Glomerular endothelial cell (primary cell): ENCODE results near the gene TRAPPC12. TPM values are rescaled to one million over a fixed set of nuclear protein-coding genes. Genes with fewer than 3 reads are reported as not detected.

Source experiments
- DNase-seq: peaks from one replicate; pipeline ENCODE4 v3.0.0-alpha.2; 2011; ENCODE audit warnings: low read depth, low spot score; ENCODE audit errors: extremely low read depth
- total RNA-seq: library from RNA; depleted of rRNA; stranded (reverse); fragments of >200 nt; gene quantifications from 2 replicates; pipeline ENCODE4 v1.2.3, GENCODE V29; 2015

Gene TRAPPC12
- total RNA-seq, 1 donor from 2014 or later, result 76.0 TPM

DNA sequence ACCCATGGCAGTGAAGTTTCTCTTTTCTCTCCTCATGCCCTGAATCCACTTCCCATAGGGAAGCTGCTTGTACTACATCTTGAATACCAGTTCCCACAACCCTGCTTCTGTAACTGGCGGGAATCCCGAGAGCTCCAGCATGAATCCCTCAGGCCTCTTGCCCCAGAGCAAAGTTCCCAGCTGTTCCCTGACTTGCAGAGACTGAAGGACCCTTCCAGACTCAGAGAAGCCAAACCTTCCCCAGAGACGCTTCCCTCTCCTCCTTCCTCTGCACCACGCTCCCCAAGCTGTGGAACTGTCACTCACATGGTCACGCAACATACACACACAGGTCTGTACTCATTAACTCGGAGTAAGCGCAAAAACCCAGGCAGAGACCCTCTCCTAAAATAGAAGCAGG lies 26.4 kb downstream of the TRAPPC12 start:
- DNase-seq, result no peak

DNA sequence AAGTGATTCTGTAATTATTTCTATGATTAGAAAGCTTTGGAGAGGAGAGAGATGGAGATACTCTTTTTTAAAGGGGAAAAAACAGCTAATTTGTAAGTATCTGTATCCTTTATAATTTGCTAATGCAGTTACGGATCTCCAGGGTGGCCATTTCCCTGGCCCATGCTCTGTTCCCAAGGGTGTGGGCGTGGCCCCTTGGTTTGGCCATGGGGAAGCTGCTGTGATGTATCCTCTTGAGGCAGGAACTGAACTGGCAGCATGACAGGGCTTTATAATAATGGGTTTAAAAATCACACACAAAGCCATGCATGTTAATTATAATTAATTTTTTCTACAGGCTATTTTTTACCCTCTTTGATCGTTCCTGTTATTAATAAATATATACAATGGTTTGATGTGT lies 27.0 kb downstream of the TRAPPC12 start:
- no peak for DNase-seq

GRCh38 chr2:3408781-3409180 lies 29.3 kb downstream of the TRAPPC12 start:
- DNase-seq, result no peak

DNA sequence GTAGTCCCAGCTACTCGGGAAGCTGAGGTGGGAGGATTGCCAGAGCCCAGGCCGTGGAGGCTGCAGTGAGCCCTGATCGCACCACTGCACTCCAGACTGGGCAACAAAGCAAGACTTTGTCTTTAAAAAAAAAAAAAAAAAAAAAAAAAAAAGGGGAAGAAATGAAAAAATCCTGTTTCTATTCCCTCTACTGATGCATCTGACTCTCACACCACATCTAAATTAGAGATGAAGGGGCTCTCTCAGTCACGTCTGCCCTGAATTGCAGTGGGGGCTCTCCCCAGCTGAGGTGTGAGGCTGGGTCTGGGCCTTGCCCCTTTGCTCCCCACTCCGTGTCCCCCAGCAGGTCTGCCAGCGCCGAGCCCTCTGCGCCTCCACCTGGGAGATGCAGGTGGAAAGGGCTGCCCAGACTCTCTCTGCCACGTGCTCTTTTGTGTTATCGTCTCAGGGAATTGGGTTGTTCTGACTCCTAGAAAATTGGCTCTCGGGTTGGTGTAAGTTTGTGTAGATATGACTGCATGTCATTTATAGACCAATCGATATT lies 30.2 kb downstream of the TRAPPC12 start:
- no peak for DNase-seq

DNA sequence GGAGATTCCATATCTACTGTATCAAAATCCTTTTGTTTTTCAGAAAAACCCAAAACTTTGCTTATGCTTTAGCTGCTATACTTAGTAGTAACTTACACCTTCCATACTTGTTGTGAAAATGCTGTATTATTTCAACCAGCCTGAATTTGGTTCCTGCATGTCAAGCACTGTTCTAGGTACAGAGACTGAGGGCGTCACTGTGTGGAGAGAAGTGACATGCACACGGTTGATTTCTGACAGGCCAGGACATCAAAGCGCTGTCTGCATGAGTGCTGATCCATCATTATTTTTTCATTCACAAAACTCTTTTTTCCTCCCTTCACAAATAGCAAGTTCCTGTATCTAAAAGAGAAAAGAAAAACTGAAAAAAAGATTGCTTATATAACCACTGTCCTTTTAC lies 31.6 kb downstream of the TRAPPC12 start:
- DNase-seq, result no peak

- DNase-seq, result no peak
Measured at GRCh38 chr2:3413697-3414096, 34.2 kb downstream of the TRAPPC12 start.

DNA sequence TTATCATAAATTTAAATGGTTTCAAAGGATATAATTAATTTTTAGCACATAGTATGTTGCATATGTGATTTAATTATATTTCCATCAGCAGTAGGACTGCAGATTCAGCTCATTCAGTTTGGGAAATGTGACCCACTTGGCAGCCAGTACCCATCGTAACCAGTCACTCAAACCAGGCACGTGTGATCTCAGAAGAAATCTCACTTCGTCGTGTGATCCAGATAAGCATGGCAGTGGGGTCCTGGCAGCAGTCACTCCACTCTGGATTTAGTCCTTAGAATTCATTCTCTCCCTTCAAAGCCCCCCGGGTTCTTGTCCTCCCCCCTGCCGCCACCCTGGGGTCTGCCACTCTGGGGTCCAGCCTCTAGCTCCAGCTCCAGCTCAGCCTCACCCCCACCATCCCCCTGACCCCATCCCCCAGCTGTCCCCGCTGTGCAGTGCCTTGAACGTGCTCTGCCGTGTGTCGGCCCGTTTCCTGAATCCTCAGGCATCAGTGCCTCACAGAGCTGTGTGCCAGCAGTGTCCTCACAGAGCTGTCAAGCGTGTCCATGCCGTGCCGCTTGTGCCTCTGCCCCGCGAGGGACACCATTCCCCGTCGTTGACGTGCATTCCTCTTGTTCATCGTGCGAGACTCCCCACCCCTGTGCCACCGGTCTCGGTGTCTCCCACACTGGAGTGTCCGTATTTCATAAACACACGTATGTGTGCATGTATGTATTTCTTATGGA lies 34.8 kb downstream of the TRAPPC12 start:
- DNase-seq, result no peak

- no peak for DNase-seq
Measured at GRCh38 chr2:3418766-3419404, 39.4 kb downstream of the TRAPPC12 start.

DNA sequence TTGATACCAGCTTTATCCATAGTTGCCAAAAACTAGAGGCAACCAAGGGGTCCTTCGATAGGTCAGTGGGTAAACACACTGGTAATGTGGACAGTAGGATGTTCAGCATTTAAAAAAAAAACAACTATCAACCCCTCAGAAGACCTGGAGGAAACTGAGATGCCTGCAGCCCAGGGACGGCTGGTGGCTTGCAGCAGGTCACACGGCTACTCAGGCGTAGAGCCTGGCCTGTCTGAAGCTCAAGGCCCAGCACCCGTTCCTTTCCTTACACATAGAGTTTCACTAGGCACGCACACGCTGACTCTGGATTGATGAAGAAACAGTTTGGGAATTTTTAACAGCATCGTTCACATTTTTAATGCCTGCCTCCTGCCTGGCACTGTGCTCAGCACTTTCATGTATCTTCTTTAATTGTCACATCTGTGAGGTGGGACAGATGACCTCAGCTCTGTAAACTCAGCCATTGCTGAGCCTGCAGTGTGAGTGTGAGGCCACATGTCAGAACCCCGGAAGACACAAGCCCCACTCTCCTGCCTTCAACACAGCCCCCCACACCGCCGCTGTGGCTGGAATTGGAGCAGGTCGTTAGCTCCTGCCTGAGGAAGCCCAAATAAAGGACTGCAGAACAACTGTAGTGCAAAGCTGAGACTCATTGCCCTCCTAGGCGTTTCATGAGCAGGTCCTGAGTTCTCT lies 40.7 kb downstream of the TRAPPC12 start:
- no peak for DNase-seq

- DNase-seq, result no peak
Measured at GRCh38 chr2:3420769-3421397, 41.4 kb downstream of the TRAPPC12 start.

DNA sequence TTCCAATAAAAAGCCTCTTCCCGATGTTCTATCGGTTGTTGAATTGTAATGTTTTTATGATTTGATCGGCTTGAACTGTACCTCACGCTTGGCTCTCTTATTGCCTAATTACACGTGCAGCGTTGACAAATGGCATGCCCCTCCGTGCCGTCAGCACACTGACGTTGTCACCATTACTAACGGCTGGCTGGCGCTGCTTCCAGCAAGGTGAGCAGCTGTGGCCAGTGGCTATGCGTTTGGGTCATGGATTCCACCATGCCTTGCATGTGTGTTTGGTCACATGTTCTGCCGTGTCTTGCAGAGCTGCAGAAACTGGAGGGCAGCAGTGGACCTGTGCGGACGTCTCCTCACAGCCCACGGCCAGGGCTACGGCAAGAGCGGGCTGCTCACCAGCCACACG lies 42.1 kb downstream of the TRAPPC12 start:
- no peak for DNase-seq

DNA sequence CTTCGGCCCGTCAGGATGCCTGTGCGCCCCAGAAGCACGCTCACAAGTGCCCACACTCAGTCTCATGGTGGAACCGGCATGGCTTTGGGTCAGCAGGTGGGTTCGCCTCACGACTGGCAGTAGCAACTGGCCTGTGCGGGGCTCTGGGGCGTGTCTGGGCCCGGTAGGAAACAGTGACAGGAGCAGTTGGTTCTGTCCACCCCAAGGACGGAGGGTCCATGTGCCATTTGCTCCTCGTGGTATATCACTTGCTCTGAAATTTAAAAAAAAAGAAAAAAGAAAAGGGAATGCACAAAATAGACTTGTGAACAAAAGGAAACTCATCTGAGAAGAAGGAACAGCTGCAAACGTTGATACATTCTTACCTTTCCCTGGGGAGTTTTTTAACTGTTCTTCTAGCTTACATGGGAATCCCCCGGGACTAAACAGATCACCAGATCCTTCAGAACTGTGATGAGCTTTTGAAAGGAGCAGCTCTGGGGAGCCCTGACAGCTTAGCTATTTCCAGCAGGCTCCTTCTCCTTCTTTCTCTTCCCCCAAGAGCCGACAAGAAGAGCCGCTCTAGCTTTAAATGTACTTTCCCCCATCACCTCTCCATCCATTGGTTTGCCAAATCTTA lies 42.8 kb downstream of the TRAPPC12 start:
- no peak for DNase-seq

DNA sequence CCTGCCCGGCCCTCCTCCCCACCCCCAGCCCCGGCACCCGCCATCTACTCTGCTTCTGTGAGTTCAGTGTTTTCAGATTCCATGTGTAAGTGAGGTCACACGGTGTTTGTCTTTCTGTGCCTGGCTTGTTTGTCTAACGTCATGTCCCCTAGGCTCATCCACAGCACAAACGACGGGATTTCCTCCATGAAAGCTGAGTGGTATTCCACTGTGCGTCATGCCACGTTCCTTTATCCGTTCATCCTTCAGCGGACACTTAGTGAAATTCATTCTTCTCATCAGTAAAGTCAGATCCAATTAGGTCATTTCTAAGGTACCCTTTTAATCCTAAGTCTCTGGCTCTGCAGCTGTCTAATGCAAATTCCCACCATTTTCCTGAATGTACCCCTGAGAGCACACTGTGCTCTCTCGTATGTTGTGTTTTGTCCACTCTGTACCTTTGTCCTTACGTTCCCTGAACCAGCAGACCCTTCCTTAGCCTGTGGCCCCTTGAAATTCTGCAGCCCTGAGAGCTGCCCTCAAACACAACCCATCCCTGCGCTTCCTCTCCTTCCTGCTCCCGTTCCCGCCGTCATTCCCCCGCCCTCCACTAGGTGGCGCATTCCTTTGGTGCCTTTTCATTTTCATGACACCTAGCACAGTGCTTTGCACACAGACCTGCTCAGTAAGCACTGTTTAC lies 44.1 kb downstream of the TRAPPC12 start:
- no peak for DNase-seq

GRCh38 chr2:3424171-3424795 lies 44.8 kb downstream of the TRAPPC12 start:
- no peak for DNase-seq

DNA sequence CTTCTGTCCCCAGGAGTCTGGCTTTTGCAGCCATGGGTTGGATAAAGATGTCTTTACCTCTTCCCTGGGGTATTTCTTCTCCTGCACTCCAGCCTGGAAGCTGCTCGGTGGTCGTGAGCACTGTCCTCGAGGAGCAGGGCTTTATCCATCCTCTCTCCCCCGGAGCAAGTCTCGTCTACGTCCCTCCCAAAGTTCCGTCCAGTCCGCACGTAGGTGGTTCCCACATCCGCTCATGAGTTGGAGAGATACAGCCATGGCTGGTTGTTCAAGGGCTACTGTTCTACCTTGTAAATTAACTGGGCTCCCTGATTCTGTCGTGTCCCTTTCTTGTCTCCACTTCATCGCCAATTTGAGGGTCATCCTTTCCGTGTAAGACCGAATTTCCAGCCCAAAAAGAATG lies 47.1 kb downstream of the TRAPPC12 start:
- DNase-seq, result no peak

GRCh38 chr2:3427272-3427671 lies 47.8 kb downstream of the TRAPPC12 start:
- DNase-seq, result no peak

- no peak for DNase-seq
Measured at GRCh38 chr2:3428577-3428976, 49.1 kb downstream of the TRAPPC12 start.

DNA sequence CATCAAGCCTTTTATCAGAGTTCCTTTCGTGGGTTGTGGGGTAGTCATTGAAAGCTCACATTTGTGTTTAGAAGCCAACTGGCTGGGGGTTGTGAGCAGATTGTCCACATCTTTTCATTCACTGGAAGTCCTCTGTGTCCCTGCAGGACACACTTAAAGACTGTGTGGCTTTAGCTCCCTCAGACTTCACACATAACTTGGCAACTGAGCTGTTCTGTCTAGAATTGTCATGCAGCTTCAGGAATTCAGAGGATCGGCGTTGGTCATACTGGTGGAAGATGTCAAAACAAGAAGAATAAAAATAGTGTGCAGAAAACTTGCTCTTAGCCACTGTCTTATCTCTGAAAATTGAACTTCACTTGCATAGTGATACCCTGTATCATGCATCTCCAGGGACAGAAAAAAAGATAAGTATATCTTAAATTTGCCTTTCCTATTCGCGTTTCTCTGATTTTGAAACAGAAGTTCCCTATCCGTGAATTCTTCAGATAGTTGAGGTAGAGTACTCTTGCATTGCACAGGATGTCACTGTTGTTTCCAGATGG lies 49.6 kb downstream of the TRAPPC12 start:
- DNase-seq, result no peak

- DNase-seq, result no peak
Measured at GRCh38 chr2:3430172-3430571, 50.7 kb downstream of the TRAPPC12 start.
